Rectal smooth muscle tissue (tissue), 1 donor: ENCODE results near the gene CYTH1.

Source experiments
- H3K27ac ChIP-seq: one replicate; pipeline ENCODE4 v1.7.0; 2013; ENCODE audit warnings: low read depth, low read length, inconsistent platforms
- H3K27me3 ChIP-seq: one replicate; pipeline ENCODE4 v1.7.0; 2013; ENCODE audit warnings: low read length; ENCODE audit not compliant: control insufficient read depth, insufficient read depth
- H3K36me3 ChIP-seq: one replicate; pipeline ENCODE4 v1.7.0; 2013; ENCODE audit warnings: low read length; ENCODE audit not compliant: control insufficient read depth, insufficient read depth
- H3K4me1 ChIP-seq: one replicate; pipeline ENCODE4 v1.7.0; 2013; ENCODE audit warnings: low read length; ENCODE audit not compliant: control insufficient read depth, insufficient read depth
- H3K4me3 ChIP-seq: one replicate; pipeline ENCODE4 v1.7.0; 2013; ENCODE audit warnings: low read length
- H3K9ac ChIP-seq: one replicate; pipeline ENCODE4 v1.7.0; 2013; ENCODE audit warnings: low read length

Gene CYTH1

DNA sequence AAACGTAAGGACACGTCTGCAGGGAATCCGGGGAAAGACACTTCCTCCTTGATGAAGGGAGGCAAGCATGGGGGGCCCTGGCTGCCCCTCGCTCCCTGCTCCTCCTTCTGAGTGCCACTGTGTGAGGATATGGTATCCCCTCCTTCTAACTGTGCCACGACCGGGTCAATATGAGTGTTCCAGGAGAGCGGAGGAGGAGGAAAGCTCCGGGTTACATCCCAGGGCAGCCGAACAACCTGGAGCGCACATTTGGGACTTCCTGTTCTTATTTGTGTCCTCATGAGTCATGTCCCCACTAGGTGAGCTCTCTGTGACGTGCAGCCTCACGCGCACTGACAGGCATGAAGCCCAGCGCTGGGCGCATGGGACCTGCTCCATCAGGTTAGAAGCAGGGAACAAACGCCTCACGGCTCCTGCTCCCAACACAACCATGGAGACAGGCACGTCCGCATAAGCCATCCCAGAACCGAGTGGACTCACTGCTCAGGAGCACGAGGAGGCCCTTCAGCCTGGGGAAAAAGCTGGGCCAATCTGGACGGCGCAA is 112.0 kb downstream of the CYTH1 start:
- H3K27me3 ChIP-seq, result no peaks in the 10 kb centered on the region
- H3K9ac ChIP-seq, result no peak overlapping the region
- H3K36me3 ChIP-seq, result peaks cover 10% of the 10 kb centered on the region
- H3K4me3 ChIP-seq, result no peak overlapping the region
- no peak overlapping the region for H3K27ac ChIP-seq
- H3K4me1 ChIP-seq, result no peaks in the 10 kb centered on the region

DNA sequence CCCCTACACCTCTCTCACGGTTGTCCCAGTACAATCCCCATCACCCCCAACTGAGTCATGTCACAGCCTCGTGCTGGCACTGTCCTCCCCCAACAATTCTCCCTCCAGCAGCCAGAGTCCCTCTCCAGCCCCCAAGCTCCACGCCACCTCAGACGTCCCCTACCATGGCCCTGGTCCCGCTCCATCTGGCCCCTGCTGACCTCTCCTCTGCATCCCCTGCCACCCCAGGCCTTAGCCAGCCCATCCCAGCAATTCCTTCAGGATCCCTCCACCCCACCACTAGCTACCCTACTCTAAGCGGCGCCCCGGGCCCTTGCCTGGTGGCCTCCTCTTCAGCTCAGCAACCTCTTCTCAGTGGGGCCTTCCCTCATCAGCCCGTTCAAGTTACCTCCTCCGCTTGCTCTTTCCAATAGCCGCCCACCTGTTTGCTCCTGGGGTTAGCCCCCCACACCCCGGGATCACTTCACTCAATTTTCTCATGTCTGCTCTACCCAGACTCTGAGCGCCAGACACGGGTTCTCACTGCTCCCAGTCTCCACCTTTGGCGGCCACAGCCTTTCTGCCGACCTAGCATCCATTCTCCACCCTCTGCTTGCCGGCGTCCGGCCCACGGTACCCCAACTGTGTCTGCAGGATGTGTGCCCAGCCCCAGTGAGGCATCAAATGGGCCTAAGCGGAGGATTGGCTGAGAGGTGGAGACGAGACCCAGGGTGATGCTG is 112.7 kb downstream of the CYTH1 start:
- H3K36me3 ChIP-seq, result peaks cover 4% of the 10 kb centered on the region
- H3K9ac ChIP-seq, result no peak overlapping the region
- H3K27me3 ChIP-seq, result no peaks in the 10 kb centered on the region
- H3K4me1 ChIP-seq, result no peaks in the 10 kb centered on the region
- no peak overlapping the region for H3K4me3 ChIP-seq
- H3K27ac ChIP-seq, result no peak overlapping the region

- Histone ChIP-seq H3K9ac (no peak overlapping the region), H3K36me3 (peaks cover 3% of the 10 kb centered on the region)
Observed at GRCh38 chr17:78668847-78669246, 113.2 kb downstream of the CYTH1 start.

GRCh38 chr17:78667741-78668640 is 114.1 kb downstream of the CYTH1 start:
- no peak overlapping the region for H3K9ac ChIP-seq
- H3K4me1 ChIP-seq, result no peaks in the 10 kb centered on the region
- H3K27ac ChIP-seq, result no peak overlapping the region
- no peak overlapping the region for H3K4me3 ChIP-seq
- no peaks in the 10 kb centered on the region for H3K36me3 ChIP-seq
- H3K27me3 ChIP-seq, result no peaks in the 10 kb centered on the region

More at GRCh38 chr17:78668847-78669246, 113.2 kb downstream of the CYTH1 start:
- H3K4me1 ChIP-seq, result no peaks in the 10 kb centered on the region
- H3K4me3 ChIP-seq, result no peak overlapping the region
- no peaks in the 10 kb centered on the region for H3K27me3 ChIP-seq
- no peak overlapping the region for H3K27ac ChIP-seq

GRCh38 chr17:78667091-78667490 is 115.0 kb downstream of the CYTH1 start:
- no peaks in the 10 kb centered on the region for H3K36me3 ChIP-seq
- H3K4me1 ChIP-seq, result no peaks in the 10 kb centered on the region
- H3K4me3 ChIP-seq, result no peak overlapping the region
- no peaks in the 10 kb centered on the region for H3K27me3 ChIP-seq
- no peak overlapping the region for H3K9ac ChIP-seq
- H3K27ac ChIP-seq, result no peak overlapping the region

- H3K36me3 ChIP-seq, result no peaks in the 10 kb centered on the region
- no peak overlapping the region for H3K27ac ChIP-seq
- H3K4me3 ChIP-seq, result no peak overlapping the region
- no peaks in the 10 kb centered on the region for H3K4me1 ChIP-seq
- H3K9ac ChIP-seq, result no peak overlapping the region
- H3K27me3 ChIP-seq, result no peaks in the 10 kb centered on the region
Observed at GRCh38 chr17:78665952-78666920, 115.8 kb downstream of the CYTH1 start.

DNA sequence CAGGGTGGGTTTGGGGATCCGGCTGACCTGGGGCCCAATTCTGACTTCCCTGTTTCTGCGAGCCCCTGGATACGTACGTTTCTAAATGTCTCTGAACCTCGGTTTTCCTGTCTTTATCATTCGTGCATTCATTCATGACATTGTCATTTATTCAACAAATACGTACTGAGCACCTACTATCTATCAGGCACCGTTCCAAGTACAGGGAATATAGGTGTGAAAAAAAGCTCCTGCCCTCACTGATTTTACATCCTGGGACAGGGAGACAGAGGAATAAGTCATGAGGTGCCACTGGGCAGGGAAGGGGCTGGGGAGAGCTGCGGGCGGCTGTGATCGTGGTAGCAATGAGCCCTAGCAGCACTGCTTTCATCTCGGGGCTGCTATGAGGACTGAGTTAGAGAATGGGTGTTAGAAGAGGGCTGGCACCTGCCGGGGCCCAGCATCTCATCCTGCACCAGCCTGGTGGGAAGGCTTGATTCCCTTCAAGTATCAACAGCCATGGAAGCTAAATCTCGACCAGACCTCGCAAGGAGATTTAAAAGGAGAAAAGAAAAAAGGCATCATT is 116.6 kb downstream of the CYTH1 start:
- no peaks in the 10 kb centered on the region for H3K27me3 ChIP-seq

DNA sequence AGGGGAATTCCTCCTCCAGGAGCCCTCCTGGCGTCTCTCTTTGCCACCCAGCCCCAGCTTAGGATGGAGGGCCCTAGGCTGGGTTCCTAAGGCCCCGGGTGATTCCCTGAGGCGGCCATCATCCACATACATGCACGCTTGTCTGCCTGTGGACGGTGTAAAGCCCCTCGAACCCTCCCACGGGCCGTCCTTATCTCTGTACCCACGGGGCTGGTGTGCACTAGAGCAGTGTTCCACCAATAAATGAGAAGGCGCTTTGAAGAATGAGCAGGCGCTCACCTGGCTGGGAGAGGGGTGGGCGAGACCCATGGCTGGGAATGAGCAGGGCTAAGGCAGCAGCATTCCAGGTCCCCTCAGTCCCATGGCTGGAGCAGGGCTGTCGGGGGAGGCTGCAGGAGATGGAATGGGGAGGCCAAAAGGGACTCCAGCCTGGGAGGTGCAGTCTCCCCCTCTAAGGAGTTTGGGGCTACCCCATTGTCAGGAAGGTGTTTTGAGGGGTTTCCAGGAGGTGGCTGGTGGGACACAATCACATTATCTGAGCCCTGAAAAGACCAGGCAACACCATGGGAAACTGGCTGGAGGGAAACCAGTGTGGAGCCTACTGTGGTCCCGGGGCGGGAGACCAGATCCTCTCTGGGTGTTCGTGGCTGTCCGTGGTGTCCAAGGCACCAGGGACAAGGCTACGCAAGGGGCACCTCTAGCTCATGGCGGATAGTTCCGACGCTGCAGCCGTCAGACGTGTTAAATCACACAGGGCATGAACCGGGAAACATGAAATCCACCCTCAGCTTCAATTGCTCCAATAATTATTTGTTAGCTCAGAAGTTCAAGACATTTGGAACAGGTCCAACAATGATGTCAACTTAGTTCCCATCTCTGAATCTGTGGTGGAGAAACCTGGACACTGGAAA is 117.3 kb downstream of the CYTH1 start:
- no peaks in the 10 kb centered on the region for H3K36me3 ChIP-seq
- no peak overlapping the region for H3K27ac ChIP-seq
- no peak overlapping the region for H3K4me3 ChIP-seq

More for the DNA sequence above, 116.6 kb downstream of the CYTH1 start:
- H3K36me3 ChIP-seq, result no peaks in the 10 kb centered on the region
- H3K4me3 ChIP-seq, result no peak overlapping the region
- no peak overlapping the region for H3K27ac ChIP-seq
- no peaks in the 10 kb centered on the region for H3K4me1 ChIP-seq
- no peak overlapping the region for H3K9ac ChIP-seq

GRCh38 chr17:78661093-78661770 is 120.8 kb downstream of the CYTH1 start:
- H3K4me3 ChIP-seq, result no peak overlapping the region
- H3K9ac ChIP-seq, result no peak overlapping the region
- no peaks in the 10 kb centered on the region for H3K4me1 ChIP-seq
- no peaks in the 10 kb centered on the region for H3K27me3 ChIP-seq
- H3K36me3 ChIP-seq, result no peaks in the 10 kb centered on the region
- H3K27ac ChIP-seq, result no peak overlapping the region

More for the DNA sequence above, 117.3 kb downstream of the CYTH1 start:
- Histone ChIP-seq H3K27me3 (no peaks in the 10 kb centered on the region), H3K9ac (no peak overlapping the region), H3K4me1 (no peaks in the 10 kb centered on the region)

GRCh38 chr17:78659546-78659945 is 122.5 kb downstream of the CYTH1 start:
- H3K4me3 ChIP-seq, result no peak overlapping the region
- H3K4me1 ChIP-seq, result no peaks in the 10 kb centered on the region
- no peaks in the 10 kb centered on the region for H3K27me3 ChIP-seq
- no peak overlapping the region for H3K27ac ChIP-seq
- H3K9ac ChIP-seq, result no peak overlapping the region
- no peaks in the 10 kb centered on the region for H3K36me3 ChIP-seq
